GM18526 (cell line): ENCODE data around the gene PLA2G1B.

Source experiments
- POLR2A ChIP-seq: IDR thresholded peaks from 3 replicates; pipeline ENCODE4 v1.6.1; 2011; ENCODE audit not compliant: insufficient read length; ENCODE audit errors: extremely low read depth

PLA2G1B gene

DNA sequence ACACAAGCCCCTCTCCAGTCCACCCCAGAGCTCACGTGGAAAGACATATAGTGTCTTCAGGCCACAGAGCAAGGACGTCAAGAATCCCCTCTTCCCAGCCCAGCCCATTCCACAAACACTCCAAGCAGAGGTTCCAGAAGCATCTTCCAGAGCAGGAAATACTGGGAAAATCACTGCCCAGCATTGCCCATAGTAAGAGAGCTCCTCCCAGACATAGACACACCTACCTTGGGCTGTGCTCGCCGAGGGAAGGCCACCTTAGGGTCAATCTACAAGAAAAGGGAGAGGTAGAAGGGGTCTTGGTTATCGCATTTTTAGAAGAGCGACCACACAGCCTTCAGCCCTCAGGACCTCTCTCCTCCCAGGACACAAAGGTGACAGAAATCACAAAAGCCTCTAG lies 36.9 kb upstream of the PLA2G1B start:
- TF ChIP-seq POLR2A, result no peak

DNA sequence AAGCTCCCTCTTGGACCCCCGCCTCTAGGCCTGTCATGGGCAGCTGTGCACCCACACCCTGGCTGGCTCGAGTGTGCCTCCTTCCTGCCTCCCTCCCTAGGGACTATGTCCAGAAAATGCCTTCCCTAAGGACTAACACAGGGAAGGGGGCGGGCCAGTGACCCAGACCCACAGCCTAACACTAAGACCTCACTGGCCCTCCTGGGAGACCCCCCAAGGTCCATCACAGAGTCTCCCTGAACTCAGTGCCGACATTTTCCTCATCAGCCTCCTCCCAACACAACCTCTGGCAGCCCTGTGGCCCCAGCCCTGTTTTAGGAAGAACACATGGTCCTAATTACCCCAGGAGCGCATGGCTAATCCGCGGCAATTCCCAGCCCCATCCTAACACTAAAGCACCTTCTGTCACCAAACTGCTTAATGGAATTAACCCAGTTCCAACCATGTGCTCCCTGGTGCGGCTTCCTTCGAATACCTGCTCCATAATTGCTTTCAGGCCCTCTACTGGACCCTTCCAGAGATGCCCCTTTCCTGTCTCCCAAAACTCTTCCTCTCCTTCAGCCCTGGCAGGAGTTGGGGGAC lies 35.8 kb upstream of the PLA2G1B start:
- TF ChIP-seq POLR2A, result no peak

DNA sequence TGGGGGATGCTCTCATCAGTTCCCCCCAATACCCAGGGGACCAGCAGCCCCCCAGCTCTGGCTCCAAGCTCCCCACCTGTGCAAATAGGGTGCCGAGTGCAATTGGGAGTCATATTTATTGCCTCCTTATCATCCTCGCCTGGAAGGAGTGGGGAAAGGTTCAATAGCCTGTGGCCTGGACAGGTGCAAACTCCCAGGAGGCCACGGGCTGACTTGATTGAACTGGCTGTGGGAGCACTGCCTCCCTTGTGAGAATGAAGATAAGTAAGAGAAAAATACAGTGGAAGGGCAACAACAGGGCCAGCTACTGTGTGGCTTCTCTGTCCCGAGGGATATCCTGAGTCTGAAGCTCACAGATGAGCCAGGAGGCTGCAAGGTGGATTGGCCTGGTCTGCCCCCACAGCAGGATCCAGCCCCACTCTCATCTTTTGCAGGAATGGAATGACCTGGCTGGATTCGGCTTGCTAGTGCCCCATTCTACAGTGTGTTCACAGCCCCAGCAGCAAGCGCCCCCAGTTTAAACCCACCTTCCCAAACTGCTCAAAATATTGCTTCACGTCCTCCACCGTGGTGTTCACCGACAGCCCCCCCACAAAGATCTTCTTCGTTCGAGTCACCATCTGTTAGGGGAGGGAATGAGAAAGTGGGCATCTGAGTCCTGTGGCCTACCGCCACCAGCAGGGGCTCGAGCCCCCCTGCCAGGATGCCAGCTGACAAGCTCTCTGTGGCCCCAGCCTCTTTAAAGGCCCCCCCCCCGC lies 35.1 kb upstream of the PLA2G1B start:
- no peak for TF ChIP-seq POLR2A

DNA sequence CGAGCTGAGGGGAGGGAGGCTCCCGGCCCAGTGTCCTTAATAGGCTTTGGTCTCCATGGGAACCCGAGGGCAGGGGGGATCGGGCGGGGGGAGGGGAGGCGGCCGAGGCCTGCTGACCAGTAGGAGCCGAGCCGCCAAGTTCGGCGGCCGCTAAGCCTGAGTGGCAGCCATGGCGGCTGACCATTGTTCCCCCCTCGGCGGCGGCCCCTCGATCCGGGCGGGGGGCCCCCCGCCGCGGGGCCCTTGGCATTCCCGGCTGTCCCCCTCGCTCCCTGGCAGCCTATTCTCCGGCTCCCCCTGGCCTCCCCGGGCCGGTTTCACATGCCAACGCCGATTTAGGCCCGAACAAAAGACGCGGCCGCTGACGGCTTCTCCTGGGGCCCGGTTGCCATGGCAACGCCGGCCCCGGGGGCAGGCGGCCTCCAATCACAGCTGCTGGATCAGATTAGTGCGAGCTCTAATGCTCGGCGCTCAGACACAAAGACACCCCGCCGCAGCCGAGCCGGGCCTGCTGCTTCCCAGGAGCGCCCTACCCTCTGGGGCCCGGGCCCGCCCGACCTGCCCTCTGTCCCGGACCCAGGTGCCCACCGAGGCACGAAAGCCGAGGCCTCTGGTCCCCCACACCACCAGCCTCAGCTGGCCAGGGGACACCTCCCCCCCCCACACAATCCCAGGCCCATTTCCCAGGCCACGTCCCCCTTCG lies 34.1 kb upstream of the PLA2G1B start:
- no peak for TF ChIP-seq POLR2A

DNA sequence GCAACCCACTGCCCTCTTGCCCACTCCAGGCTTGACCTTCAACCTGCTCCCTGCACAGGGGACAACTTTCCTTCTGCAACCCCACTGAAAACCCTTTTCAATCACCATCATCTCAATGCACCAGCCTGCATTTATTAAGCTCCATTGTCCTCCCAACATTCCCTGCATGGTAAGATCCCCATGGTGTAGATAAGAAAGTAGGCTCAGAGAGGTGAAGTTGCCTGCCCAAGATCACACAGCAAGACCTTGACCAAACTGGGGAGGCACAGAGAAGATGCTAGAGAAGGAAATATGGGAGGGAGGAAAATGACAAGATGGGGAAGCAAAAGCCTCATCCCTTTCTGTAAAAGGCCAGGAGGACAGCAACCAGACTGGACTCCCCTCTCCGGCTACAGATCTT lies 31.5 kb upstream of the PLA2G1B start:
- no peak for TF ChIP-seq POLR2A

DNA sequence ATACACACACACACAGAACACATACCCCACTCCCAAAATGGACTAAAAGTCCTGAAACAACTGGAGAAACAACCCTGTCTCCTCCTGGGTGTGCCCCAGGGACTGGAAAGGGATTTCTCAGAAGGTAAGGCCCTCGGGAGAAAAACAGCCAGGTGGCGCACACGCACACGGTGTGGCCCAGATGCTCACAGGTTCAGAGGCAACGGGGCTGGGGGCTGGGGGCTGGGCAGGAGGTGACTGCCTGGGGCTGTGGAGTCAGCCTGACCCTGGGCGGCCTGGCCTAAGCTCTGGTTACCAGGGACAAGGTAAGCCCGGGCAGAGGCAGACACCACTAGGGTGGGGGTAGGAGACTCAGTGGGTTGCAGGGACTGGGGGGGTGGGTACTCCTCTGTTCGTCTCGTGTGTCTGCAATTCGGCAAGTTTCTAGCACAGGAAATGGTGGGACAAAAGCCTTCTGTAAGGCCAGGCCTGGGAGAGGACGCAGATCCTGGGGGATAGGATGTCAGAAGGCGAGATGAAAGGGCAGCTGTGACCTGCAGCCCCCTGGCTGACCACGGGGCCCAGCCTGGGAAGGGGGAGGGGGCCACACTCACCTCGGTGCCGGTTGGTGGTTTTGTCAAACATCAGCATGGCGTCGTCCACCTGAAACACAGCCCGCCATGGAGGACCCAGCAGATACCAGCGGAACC lies 31.0 kb upstream of the PLA2G1B start:
- TF ChIP-seq POLR2A, result no peak

DNA sequence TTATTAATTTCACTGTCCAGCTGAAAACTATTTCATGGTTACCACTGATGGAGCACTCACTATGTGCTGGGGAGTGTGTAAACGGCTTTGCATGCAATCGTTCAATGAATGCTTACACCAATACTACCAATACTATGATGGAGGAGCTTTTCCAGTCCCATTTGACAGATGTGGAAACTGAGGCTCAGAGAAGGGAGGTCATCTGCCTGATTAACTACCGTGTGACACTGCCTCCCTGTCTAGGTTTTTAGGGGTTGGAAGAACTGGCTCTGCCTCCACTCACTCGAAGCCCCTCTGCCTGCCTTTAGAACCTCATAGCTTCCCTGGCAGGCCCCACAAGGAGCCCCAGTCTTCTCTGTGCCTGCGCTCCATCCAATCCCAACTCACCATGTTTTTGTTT lies 29.5 kb upstream of the PLA2G1B start:
- TF ChIP-seq POLR2A, result no peak

DNA sequence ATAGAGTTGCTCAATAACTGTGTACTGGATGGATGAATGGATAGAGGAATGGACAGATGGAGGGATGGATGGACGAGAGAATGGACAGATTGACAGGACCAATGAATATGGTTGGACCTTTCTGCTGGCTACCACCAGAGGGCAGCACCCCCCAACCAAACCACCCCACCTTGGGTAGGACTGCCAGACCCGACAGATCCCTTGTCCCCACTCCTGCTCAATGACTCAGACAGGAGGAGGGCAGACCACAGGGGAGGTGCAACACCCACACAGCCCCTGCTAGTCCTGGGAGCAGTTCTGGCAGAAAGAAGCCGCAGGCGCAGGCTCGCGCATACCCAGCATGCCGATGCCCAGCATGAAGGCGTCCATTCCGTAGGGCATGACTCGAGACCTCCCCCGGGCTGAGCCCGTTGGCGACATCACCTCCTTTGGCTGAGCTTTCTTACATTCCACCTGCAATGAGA lies 29.0 kb upstream of the PLA2G1B start:
- no peak for TF ChIP-seq POLR2A

DNA sequence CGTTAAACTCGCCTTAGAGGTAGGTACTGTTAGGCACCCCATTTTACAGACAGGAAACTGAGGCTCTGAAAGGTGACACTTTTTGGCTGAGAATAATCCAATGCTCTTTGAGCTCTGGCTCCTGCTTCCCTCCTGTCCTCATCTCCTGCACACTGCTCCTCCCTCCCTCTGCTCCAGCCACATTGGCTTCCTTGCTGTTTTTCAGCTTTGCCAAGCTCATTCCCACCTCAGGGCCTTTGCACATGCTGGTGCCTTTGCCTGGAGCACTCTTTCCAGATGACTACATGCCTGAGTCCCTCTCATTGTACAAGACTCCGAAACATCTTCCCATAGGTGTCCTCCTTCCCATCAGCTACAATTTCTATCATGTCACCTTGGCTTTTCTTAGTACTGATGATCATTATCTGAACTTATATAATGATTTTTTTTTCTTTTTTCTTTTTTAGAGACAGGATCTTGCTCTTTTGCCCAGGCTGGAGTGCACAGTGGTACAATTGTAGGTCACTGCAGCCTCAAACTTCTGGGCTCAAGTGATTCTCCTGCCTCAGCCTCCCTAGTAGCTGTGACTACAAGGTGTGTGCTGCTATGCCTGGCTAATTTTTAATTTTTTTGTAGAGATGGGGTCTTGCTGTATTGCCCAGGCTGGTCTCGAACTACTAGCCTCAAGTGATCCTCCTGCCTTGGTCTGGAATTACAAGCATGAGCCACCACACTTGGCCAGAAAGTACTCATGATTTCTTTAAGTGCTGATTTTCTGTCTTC lies 26.2 kb upstream of the PLA2G1B start:
- no peak for TF ChIP-seq POLR2A

DNA sequence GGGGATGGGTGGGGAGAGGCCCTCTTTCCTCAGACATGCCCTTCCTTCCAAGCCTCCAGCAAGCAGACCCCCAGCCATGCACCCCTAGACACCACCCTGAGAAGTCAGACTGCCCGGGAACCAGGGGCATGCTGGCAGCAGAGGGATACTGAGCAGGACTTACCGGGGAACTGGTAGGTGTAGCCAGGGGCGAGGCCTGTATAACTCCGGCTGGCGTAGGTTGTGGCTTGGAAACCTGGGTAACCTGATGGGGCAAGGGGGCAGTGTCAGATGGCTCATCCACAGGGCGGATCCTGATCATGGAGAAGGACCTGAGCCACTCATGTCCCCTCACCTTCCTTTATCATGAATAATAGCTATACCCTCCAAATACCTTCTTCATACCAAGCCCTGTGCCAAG lies 25.6 kb upstream of the PLA2G1B start:
- no peak for TF ChIP-seq POLR2A

DNA sequence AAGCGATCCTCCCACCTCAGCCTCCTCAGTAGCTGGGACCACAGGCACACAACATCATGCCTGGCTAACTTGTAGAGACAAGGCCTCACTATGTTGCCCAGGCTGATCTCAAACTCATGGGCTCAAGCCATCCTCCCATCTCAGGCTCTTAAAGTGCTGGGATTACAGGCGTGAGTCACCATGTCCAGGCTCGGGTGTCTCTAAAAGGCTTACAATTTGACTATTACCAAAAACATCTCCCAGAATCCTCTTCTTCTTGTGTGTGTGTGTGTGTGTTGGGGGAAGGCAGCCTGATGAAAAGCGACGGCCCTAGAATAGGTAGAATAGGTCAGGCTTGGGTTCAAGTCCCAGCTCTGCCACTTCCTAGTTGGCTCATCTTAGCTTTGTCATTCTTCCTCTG lies 24.5 kb upstream of the PLA2G1B start:
- TF ChIP-seq POLR2A, result no peak

DNA sequence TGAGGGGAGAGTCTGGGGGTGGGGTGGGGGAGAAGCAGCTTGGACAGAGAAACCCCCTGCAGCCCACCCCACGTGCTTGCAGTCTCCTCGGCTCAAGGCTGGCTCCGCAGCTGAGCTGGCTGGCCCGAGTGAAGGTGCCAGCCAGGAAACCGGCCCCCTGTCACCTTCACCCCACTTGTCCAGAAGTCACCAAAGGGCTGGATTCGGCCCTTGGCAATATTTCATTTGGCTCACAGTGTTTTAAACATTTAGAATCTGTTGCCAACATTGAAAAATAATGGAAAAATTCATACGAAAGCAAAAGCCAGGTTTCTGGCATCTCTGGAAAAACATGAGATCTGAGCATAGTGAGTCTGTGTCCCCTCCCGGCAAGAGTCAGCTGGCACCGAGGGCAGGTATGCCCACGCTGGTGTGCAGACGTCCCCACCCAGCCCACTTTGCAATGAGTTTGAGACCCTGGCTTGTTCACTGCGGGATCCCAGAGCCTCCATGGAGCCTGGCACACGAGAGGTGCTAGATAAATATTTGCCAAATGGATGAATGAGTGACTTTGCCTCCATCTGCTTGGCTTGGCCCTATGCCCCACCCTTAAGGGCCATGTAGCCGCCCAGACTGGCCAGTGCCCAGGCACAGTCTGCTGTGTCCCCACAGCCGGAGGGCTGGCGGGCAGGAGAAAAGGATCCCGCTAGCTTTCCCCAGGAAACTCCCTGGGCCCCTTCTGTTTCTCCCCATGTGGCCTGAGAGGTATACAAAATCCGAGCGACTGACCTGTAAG lies 23.2 kb upstream of the PLA2G1B start:
- TF ChIP-seq POLR2A, result no peak

DNA sequence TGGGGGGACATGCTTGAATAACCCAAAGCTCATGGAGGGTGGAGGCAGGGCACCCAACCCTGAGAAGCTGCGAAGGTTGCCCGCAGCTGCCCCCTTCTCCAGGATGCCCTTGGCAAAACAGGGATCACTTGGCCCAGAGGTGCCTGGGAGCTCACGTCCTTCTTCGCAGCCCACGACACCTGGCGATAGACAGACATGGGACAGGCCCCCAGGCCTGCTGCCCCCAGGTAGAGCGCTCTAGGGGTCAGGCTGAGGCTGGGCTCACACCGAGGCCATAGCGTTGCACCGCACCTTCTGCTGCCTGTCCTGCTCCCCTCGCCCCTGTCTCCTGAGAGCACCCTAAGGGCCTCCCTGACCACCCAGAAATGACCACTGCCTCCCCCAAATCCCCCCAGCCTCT lies 20.2 kb upstream of the PLA2G1B start:
- no peak for TF ChIP-seq POLR2A

DNA sequence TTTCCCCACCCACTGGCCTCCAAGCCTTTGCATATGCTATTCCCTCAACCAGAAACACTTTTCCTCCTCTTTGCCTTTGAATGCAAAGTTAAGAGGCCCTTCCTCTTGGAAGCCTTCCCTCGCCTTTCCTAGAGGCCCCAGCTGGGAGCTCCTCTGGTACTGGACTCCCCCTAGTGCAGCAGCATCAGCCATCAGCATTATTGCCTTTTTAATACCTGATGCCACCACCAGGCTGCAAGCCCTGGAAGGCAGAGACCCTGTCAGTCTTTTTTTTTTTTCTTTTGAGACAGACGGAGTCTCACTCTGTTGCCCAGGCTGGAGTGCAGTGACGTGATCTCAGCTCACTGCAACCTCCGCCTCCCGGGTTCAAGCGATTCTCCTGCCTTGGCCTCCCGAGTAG lies 19.1 kb upstream of the PLA2G1B start:
- TF ChIP-seq POLR2A, result no peak

DNA sequence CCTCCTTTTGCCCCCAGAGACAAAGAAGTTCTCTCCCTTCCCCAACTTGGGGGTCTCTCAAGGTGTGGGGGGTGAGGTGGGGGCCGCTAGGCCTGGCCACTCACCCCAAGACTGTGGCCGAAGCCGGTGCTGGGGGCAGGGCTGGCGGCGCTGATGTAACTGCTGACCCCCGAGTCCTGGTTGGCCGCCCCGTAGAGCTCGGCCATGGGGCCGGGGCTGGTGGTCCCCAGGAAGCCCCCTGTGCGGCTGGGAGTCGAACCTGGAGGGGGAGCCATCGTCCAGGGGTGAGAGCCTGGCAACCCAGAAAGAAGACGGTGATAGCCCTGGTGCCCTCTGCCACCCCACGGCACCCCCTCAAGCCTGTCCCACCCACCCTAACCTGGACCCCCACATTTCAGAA lies 18.5 kb upstream of the PLA2G1B start:
- no peak for TF ChIP-seq POLR2A

DNA sequence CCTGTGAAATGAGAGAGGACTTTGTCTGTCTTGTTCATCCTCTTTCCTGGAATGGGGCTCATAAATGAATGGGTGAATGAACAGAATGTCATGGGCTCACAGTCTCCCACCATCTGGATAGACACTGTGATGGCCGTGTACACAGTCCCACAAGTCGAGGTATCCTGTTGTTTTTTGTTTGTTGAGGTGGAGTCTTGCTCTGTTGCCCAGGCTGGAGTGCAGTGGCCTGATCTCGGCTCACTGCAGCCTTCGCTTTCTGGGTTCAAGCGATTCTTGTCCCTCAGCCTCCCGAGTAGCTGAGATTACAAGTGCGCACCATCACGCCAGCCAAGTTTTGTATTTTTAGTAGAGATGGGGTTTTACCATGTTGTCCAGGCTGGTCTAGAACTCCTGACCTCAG lies 16.1 kb upstream of the PLA2G1B start:
- no peak for TF ChIP-seq POLR2A
